Hepatocyte (in vitro differentiated cells): ENCODE results near the gene GAS6. TPM values are rescaled to one million over a fixed set of nuclear protein-coding genes. Genes with fewer than 3 reads are reported as not detected.

ENCODE experiments used
- DNase-seq: peaks from one replicate; pipeline ENCODE4 v3.0.0-alpha.2; 2016; ENCODE audit warnings: low spot score
- H2AFZ ChIP-seq: fragments of 200-600 bp; sonication (generic); 2 replicates; pipeline ENCODE4 v1.6.0; 2016; ENCODE audit warnings: antibody characterized with exemption, mild to moderate bottlenecking
- H3K27ac ChIP-seq: fragments of 200-600 bp; sonication (generic); 2 replicates; pipeline ENCODE4 v1.5.1; 2016; ENCODE audit warnings: mild to moderate bottlenecking
- H3K27me3 ChIP-seq: fragments of 200-600 bp; sonication (generic); 2 replicates; pipeline ENCODE4 v1.6.1; 2016
- H3K36me3 ChIP-seq: fragments of 200-600 bp; sonication (generic); replicated peaks from 2 replicates; pipeline ENCODE4 v1.5.1; 2016; ENCODE audit warnings: low read depth; ENCODE audit not compliant: insufficient read depth
- H3K4me1 ChIP-seq: fragments of 200-600 bp; sonication (generic); 2 replicates; pipeline ENCODE4 v1.5.1; 2016; ENCODE audit warnings: mild to moderate bottlenecking, moderate library complexity; ENCODE audit not compliant: insufficient read depth
- H3K4me2 ChIP-seq: fragments of 200-600 bp; sonication (generic); 2 replicates; pipeline ENCODE4 v1.6.0; 2016
- H3K4me3 ChIP-seq: fragments of 200-600 bp; sonication (generic); 2 replicates; pipeline ENCODE4 v1.5.1; 2016; ENCODE audit warnings: mild to moderate bottlenecking
- H3K79me2 ChIP-seq: fragments of 200-600 bp; sonication (generic); 2 replicates; pipeline ENCODE4 v1.6.0; 2017; ENCODE audit warnings: mild to moderate bottlenecking
- H3K9me2 ChIP-seq: fragments of 200-600 bp; sonication (generic); replicated peaks from 2 replicates; pipeline ENCODE4 v1.6.0; 2017; ENCODE audit warnings: mild to moderate bottlenecking; ENCODE audit not compliant: insufficient read depth
- H3K9me3 ChIP-seq: fragments of 200-600 bp; sonication (generic); 2 replicates; pipeline ENCODE4 v1.5.1; 2016; ENCODE audit warnings: low read depth, mild to moderate bottlenecking
- H4K20me1 ChIP-seq: fragments of 200-600 bp; sonication (generic); 2 replicates; pipeline ENCODE4 v1.6.0; 2016; ENCODE audit warnings: mild to moderate bottlenecking; ENCODE audit not compliant: insufficient read depth, poor library complexity, severe bottlenecking
- EZH2 ChIP-seq: fragments of 200-600 bp; sonication (generic); IDR thresholded peaks from 2 replicates; pipeline ENCODE4 v1.6.1; 2016; ENCODE audit warnings: antibody characterized with exemption, mild to moderate bottlenecking, borderline replicate concordance
- EZH2phosphoT487 ChIP-seq: fragments of 200-600 bp; sonication (generic); IDR thresholded peaks from one replicate; pipeline ENCODE4 v1.6.1; 2018; ENCODE audit warnings: antibody characterized with exemption, mild to moderate bottlenecking, low read depth, moderate library complexity; ENCODE audit not compliant: unreplicated experiment, severe bottlenecking
- WGBS: methylation state at CpG from one replicate; pipeline ENCODE4 v1.1.6; 2016; ENCODE audit warnings: low lambda C conversion rate; ENCODE audit errors: missing lambda C conversion rate; 5-methylcytosine and 5-hydroxymethylcytosine counted together
- polyA plus RNA-seq: library from polyadenylated mRNA; unstranded; fragments of >200 nt; fragmentation: Nextera tagmentation; extraction: Ambion mirVana; gene quantifications from 2 replicates; pipeline ENCODE4 v1.2.1, GENCODE V29; 2016
- total RNA-seq: library from RNA; depleted of rRNA; stranded (reverse); fragments of >200 nt; gene quantifications from 2 replicates; pipeline ENCODE4 v1.2.3, GENCODE V29; 2014
- TF ChIP-seq, protein P1 (sequence below): fragments of 200-600 bp; sonication (generic); IDR thresholded peaks from 2 replicates; pipeline ENCODE4 v1.5.1; 2016; ENCODE audit warnings: antibody characterized with exemption, mild to moderate bottlenecking; ENCODE audit not compliant: poor library complexity

The GAS6 gene
- total and polyA plus RNA-seq, 2 experiments from 2014 or later: 70.0 to 146 TPM

- no peak overlapping the region for H2AFZ ChIP-seq
- H3K4me1 ChIP-seq: peaks cover 48% of the 10 kb centered on the region
- no peaks in the 10 kb centered on the region for H3K9me3 ChIP-seq
- WGBS: 95% methylated on average over 25 of the region's 25 CpGs
- H4K20me1 ChIP-seq: no peaks in the 10 kb centered on the region
- H3K4me2 ChIP-seq: no peak overlapping the region
- no peaks in the 10 kb centered on the region for H3K36me3 ChIP-seq
- TF ChIP-seq, protein P1, sequence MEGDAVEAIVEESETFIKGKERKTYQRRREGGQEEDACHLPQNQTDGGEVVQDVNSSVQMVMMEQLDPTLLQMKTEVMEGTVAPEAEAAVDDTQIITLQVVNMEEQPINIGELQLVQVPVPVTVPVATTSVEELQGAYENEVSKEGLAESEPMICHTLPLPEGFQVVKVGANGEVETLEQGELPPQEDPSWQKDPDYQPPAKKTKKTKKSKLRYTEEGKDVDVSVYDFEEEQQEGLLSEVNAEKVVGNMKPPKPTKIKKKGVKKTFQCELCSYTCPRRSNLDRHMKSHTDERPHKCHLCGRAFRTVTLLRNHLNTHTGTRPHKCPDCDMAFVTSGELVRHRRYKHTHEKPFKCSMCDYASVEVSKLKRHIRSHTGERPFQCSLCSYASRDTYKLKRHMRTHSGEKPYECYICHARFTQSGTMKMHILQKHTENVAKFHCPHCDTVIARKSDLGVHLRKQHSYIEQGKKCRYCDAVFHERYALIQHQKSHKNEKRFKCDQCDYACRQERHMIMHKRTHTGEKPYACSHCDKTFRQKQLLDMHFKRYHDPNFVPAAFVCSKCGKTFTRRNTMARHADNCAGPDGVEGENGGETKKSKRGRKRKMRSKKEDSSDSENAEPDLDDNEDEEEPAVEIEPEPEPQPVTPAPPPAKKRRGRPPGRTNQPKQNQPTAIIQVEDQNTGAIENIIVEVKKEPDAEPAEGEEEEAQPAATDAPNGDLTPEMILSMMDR: no peak
- TF ChIP-seq EZH2phosphoT487 (no peak), EZH2 (no peak)
- H3K79me2 ChIP-seq: peaks cover 65% of the 10 kb centered on the region
- DNase-seq: no peak
- H3K9me2 ChIP-seq: no peaks in the 10 kb centered on the region
- H3K4me3 ChIP-seq: no peak overlapping the region
- H3K27me3 ChIP-seq: no peaks in the 10 kb centered on the region
- no peak overlapping the region for H3K27ac ChIP-seq
Observed at GRCh38 chr13:113855931-113856715, 7.8 kb downstream of the GAS6 start.

GRCh38 chr13:113855012-113855921, 8.6 kb downstream of the GAS6 start:
- H3K27me3 ChIP-seq: no peaks in the 10 kb centered on the region
- no peaks in the 10 kb centered on the region for H3K9me2 ChIP-seq
- TF ChIP-seq EZH2: no peak
- TF ChIP-seq EZH2phosphoT487: no peak
- TF ChIP-seq, protein P1: no peak
- H3K4me1 ChIP-seq: peaks cover 42% of the 10 kb centered on the region
- no peaks in the 10 kb centered on the region for H4K20me1 ChIP-seq
- H3K4me3 ChIP-seq: no peak overlapping the region
- H3K4me2 ChIP-seq: no peak overlapping the region
- no peak overlapping the region for H2AFZ ChIP-seq
- no peaks in the 10 kb centered on the region for H3K36me3 ChIP-seq
- peaks cover 73% of the 10 kb centered on the region for H3K79me2 ChIP-seq
- H3K27ac ChIP-seq: no peak overlapping the region
- no peaks in the 10 kb centered on the region for H3K9me3 ChIP-seq
- no peak for DNase-seq
- WGBS: 84% methylated on average over 33 of the region's 33 CpGs

- Histone ChIP-seq H3K4me1 (peaks cover 33% of the 10 kb centered on the region), H4K20me1 (no peaks in the 10 kb centered on the region)
- DNase-seq: no peak
Observed at GRCh38 chr13:113854238-113855011, 9.5 kb downstream of the GAS6 start.

More at GRCh38 chr13:113854238-113855011, 9.5 kb downstream of the GAS6 start:
- no peak for TF ChIP-seq EZH2
- TF ChIP-seq, protein P1: no peak
- TF ChIP-seq EZH2phosphoT487: no peak
- H3K9me2 ChIP-seq: no peaks in the 10 kb centered on the region
- no peaks in the 10 kb centered on the region for H3K9me3 ChIP-seq
- H3K27ac ChIP-seq: no peak overlapping the region
- H3K79me2 ChIP-seq: peaks cover 77% of the 10 kb centered on the region
- H3K27me3 ChIP-seq: no peaks in the 10 kb centered on the region
- WGBS: 81% methylated on average over 31 of the region's 31 CpGs
- H3K4me2 ChIP-seq: no peak overlapping the region
- H2AFZ ChIP-seq: no peak overlapping the region
- no peak overlapping the region for H3K4me3 ChIP-seq
- H3K36me3 ChIP-seq: no peaks in the 10 kb centered on the region
